Stomach (tissue), 9 donors: ENCODE data around the gene YBX1. TPM values are rescaled to one million over a fixed set of nuclear protein-coding genes. Genes with fewer than 3 reads are reported as not detected.

ENCODE experiments used
- DNase-seq, 2 donors: peaks; one replicate each; pipeline versions ENCODE4 v3.0.0 to v3.0.0-alpha.2; 2013 to 2019
- H3K27ac ChIP-seq, 5 donors: fragments of 200-600 bp in 4 of 5; sonication (generic) in 4 of 5; one replicate each; pipeline ENCODE4 v1.5.1; 2013 to 2019; ENCODE audit warnings: mild to moderate bottlenecking in 1 of 5, moderate library complexity in 1 of 5
- H3K27me3 ChIP-seq, 3 donors: fragments of 200-600 bp; sonication (generic); one replicate each; pipeline ENCODE4 v1.5.1; 2017 to 2019; ENCODE audit warnings: mixed run types in 1 of 3
- H3K36me3 ChIP-seq, 4 donors: fragments of 200-600 bp; sonication (generic); 1 replicate in 3 of 4; 2 replicates in 1 of 4; pipeline ENCODE4 v1.5.1; 2016 to 2019
- H3K4me1 ChIP-seq, 4 donors: fragments of 200-600 bp; sonication (generic); one replicate each; pipeline ENCODE4 v1.5.1; 2016 to 2019
- H3K4me3 ChIP-seq, 4 donors: fragments of 200-600 bp; sonication (generic) in 3 of 4; one replicate each; pipeline ENCODE4 v1.5.1; 2016 to 2019; ENCODE audit warnings: mild to moderate bottlenecking in 1 of 4
- H3K9me3 ChIP-seq, 4 donors: fragments of 200-600 bp; sonication (generic); one replicate each; pipeline ENCODE4 v1.5.1; 2016 to 2019
- CTCF ChIP-seq, 7 experiments: fragments of 450-650 bp in 4 of 7; fragments of 200-600 bp in 3 of 7; sonication (generic) in 3 of 7; IDR thresholded peaks; one replicate each; pipeline ENCODE4 v1.5.1; 2016 to 2019; ENCODE audit warnings: antibody characterized with exemption in 7 of 7, control low read depth in 2 of 7, mild to moderate bottlenecking in 1 of 7
- EP300 ChIP-seq: sonication (generic); formaldehyde crosslinking; IDR thresholded peaks from one replicate; pipeline ENCODE4 v1.6.1; 2017; ENCODE audit warnings: antibody characterized with exemption
- POLR2A ChIP-seq, 4 donors: fragments of 450-650 bp; IDR thresholded peaks; one replicate each; pipeline ENCODE4 v1.6.1; 2016; ENCODE audit warnings: antibody characterized with exemption in 4 of 4, control low read depth in 2 of 4, mild to moderate bottlenecking in 1 of 4, moderate library complexity in 1 of 4
- POLR2AphosphoS5 ChIP-seq, 3 donors: sonication (generic); formaldehyde crosslinking; IDR thresholded peaks; one replicate each; pipeline ENCODE4 v1.6.1; 2016; ENCODE audit warnings: antibody characterized with exemption in 3 of 3
- WGBS, 5 donors: extraction: QIAGEN DNeasy Blood & Tissue Kit in 3 of 5; methylation state at CpG; one replicate each; pipeline versions ENCODE4 v1.1.5 to v1.1.7; 2013 to 2018; 5-methylcytosine and 5-hydroxymethylcytosine counted together
- intact Hi-C: fragments of 100-400 bp; cut with DNase I; formaldehyde crosslinking; loops from one replicate; pipeline ENCODE4 v1.15.1; 2023; ENCODE audit warnings: low total_unique reads
- polyA plus RNA-seq, 3 donors: library from polyadenylated mRNA; stranded (reverse); fragments of 200-250 nt; gene quantifications; one replicate each; pipeline ENCODE4 v1.2.3, GENCODE V29; 2013
- total RNA-seq, 5 donors: library from RNA; depleted of rRNA; stranded (reverse); fragments of >200 nt; gene quantifications; one replicate each; pipeline versions ENCODE4 v1.1.0 to v1.2.3, GENCODE V29; 2014 to 2016
- donor health status: healthy with polysubstance abuse.
- donor health status: Bipolar disorder and iron deficiency.
- donor health status: healthy.

YBX1 gene
- total and polyA plus RNA-seq, 8 donors: 201 to 844 (median 367) TPM

- intact Hi-C loops: no loop called here
- Histone ChIP-seq H3K4me1 (peaks cover 56 to 66% (median 64%) of the 10 kb centered on the region in 4 donors), H3K4me3 (peak overlapping the region; percentile 95 to 99 (median 96)), H3K27me3 (no peaks in the 10 kb centered on the region), H3K9me3 (no peaks in the 10 kb centered on the region), H3K27ac (peak overlapping the region; percentile 93 to 100 (median 93)), H3K36me3 (peaks cover 0 to 22% (median 2%) of the 10 kb centered on the region in 4 donors)
- 0% methylated on average over 24 to 97 of the region's 103 CpGs for WGBS, 5 donors
- peak; percentile 82 to 95 for DNase-seq
- no peak for TF ChIP-seq CTCF (IDR thresholded peaks at IDR 0.05)
- TF ChIP-seq EP300: no peak
- peak; percentile 42 to 89 (median 75) for TF ChIP-seq POLR2AphosphoS5 (IDR thresholded peaks at IDR 0.05)
- TF ChIP-seq POLR2A (IDR thresholded peaks at IDR 0.05): no peak
Observed at GRCh38 chr1:42682739-42683531, 717 bp downstream of the YBX1 start.

- peak overlapping the region in 4 of 5 donors; percentile 93 to 100 (median 96) for H3K27ac ChIP-seq
- H3K27me3 ChIP-seq: no peaks in the 10 kb centered on the region
- TF ChIP-seq POLR2AphosphoS5 (IDR thresholded peaks at IDR 0.05): no peak
- TF ChIP-seq CTCF (IDR thresholded peaks at IDR 0.05): no peak
- TF ChIP-seq POLR2A (IDR thresholded peaks at IDR 0.05): no peak
- TF ChIP-seq EP300: no peak
- peaks cover 62 to 78% (median 75%) of the 10 kb centered on the region in 4 donors for H3K4me1 ChIP-seq
- intact Hi-C loops: no loop called here
- peak in 1 of 2 donors; percentile 34 for DNase-seq
- peaks cover 0 to 23% (median 2%) of the 10 kb centered on the region in 4 donors for H3K36me3 ChIP-seq
- WGBS, 5 donors: 16 to 32% (median 21%) methylated on average over 5 of the region's 5 CpGs
- H3K4me3 ChIP-seq: peak overlapping the region; percentile 95 to 99 (median 96)
- H3K9me3 ChIP-seq: no peaks in the 10 kb centered on the region
Observed at GRCh38 chr1:42684139-42684538, 1.9 kb downstream of the YBX1 start.

GRCh38 chr1:42686418-42686817 is 4.2 kb downstream of the YBX1 start:
- intact Hi-C loops: no loop called here
- Histone ChIP-seq H3K4me3 (peak overlapping the region in 1 of 4 donors; percentile 99), H3K36me3 (peaks cover 0 to 23% (median 2%) of the 10 kb centered on the region in 4 donors), H3K27me3 (no peaks in the 10 kb centered on the region), H3K27ac (peak overlapping the region in 1 of 5 donors; percentile 19), H3K9me3 (no peaks in the 10 kb centered on the region), H3K4me1 (peaks cover 71 to 84% (median 83%) of the 10 kb centered on the region in 4 donors)
- TF ChIP-seq POLR2A (IDR thresholded peaks at IDR 0.05) (no peak), POLR2AphosphoS5 (IDR thresholded peaks at IDR 0.05) (no peak), EP300 (no peak), CTCF (IDR thresholded peaks at IDR 0.05) (no peak)
- no peak for DNase-seq
- WGBS, 5 donors: 64 to 75% (median 70%) methylated on average over 4 of the region's 4 CpGs

GRCh38 chr1:42689912-42690311 is 7.7 kb downstream of the YBX1 start:
- Histone ChIP-seq H3K4me3 (no peak overlapping the region), H3K36me3 (peaks cover 0 to 18% (median 7%) of the 10 kb centered on the region in 4 donors), H3K4me1 (peaks cover 71 to 100% (median 95%) of the 10 kb centered on the region in 4 donors), H3K9me3 (no peaks in the 10 kb centered on the region), H3K27me3 (no peaks in the 10 kb centered on the region), H3K27ac (no peak overlapping the region)
- WGBS, 5 donors: 61 to 84% (median 77%) methylated on average over 3 of the region's 3 CpGs
- TF ChIP-seq POLR2AphosphoS5 (IDR thresholded peaks at IDR 0.05): no peak
- TF ChIP-seq EP300: no peak
- DNase-seq: no peak
- intact Hi-C loops: no loop called here
